Measurements from ENCODE around the gene RABAC1. TPM values are rescaled to one million over a fixed set of nuclear protein-coding genes. Genes with fewer than 3 reads are reported as not detected.

RABAC1 gene, protein sequence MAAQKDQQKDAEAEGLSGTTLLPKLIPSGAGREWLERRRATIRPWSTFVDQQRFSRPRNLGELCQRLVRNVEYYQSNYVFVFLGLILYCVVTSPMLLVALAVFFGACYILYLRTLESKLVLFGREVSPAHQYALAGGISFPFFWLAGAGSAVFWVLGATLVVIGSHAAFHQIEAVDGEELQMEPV
- total RNA-seq = 100 to 1,000 TPM; 130 to 332 TPM

DNA sequence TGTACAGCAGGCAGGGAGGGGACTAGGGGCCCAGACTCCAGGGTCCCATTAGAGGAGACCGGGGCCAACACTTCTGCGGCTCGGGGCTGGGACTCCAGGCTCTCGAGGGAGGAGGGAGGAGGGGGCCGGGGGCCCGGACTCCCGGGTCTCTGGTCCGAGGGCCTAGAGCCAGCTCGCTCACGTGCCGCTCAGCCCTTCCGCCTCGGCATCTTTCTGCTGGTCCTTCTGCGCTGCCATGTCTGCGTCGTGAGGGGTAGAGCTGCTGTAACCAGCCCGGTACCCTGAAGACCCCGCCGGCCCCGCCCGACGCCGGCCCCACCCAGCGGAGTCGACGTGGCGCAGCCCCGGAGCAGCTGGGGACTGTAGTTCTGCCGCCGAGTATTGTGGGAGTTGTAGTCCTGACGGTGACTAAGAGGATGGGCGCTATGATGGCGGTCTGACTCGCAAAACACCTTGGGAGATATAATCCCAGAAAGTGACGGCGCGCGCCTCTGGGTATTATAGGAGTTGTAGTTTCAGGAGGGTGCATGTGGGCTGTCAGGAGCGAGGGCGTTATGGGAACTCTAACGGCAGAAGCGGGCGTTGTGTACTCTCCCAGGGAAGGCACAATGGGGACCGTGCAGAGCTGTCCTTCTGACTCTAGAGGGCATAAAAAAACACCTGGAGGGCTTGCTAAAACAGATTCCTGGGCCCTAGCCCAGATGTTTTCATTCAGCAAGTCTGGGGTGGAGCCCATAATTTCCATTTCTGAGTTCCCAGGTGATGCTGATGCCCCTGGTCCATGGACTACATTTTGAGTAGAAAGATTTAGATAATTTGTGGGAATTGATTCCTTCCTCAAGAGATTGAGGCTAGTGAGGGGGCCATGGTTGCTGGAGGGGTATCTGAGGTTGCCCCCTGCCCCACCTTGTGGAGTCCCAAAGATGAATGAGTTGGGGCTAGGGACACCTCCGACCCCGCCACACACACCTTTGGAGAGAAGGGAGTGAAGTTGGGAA lies at the start of gene RABAC1:
Gene RABAC1, minus strand, starts transcription at position 266 of the 998 bp plus-strand sequence. Its CDS starts 29 bp downstream, at position 237.
- Histone ChIP-seq H3K4me3 (peak within 1 kb of the TSS; percentile 76), H3K9me3 (no peaks in the 10 kb centered on the region), H3K4me1 (ENCODE audit: control insufficient read depth in 1 of 2, low read depth in 2 of 2) (peaks cover 7 to 17% of the 10 kb centered on the region in 2 donors), H3K27me3 (replicated peaks; ENCODE audit: insufficient read depth) (no peaks in the 10 kb centered on the region), H3K27ac (peak within 1 kb of the TSS; percentile 76 to 83), H3K36me3 (peaks cover 8% of the 10 kb centered on the region)
- DNase-seq (ENCODE audit: low spot score) (peak; percentile 74), ATAC-seq (ENCODE audit: insufficient number of reproducible peaks, low FRiP score, low read depth) (peak; percentile 72)
- TF ChIP-seq CTCF (IDR thresholded peaks at IDR 0.05) = no peak

DNA sequence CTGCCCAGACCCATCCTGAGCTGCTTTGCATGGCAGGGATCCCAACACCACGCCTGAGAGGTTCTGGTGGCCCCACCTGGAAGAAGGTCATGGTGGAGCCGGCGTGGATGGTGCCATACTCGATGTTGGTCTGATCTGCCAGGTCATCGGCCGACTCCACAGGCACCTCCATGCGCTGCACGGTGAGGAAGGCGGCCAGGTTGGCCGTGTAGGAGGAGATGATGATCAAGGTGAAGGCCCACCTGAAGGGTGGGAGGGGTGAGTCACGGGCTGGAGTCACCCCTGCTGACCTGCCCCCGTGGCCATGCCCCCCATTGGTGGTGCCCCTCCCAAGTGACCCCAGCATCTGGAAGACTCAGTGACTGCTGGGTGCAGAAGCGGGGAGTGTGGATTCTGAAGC lies 47.4 kb upstream of the RABAC1 start:
- DNase-seq (ENCODE audit: low spot score) = no peak
- Histone ChIP-seq H3K4me3 (no peak overlapping the region), H3K9me3 (no peaks in the 10 kb centered on the region), H3K4me1 (ENCODE audit: control insufficient read depth in 1 of 2, low read depth in 2 of 2) (no peaks in the 10 kb centered on the region), H3K27ac (no peak overlapping the region), H3K36me3 (peaks cover 6% of the 10 kb centered on the region), H3K27me3 (replicated peaks; ENCODE audit: insufficient read depth) (no peaks in the 10 kb centered on the region)
- ATAC-seq (ENCODE audit: insufficient number of reproducible peaks, low FRiP score, low read depth) = no peak
- no peak for TF ChIP-seq CTCF (IDR thresholded peaks at IDR 0.05)

DNA sequence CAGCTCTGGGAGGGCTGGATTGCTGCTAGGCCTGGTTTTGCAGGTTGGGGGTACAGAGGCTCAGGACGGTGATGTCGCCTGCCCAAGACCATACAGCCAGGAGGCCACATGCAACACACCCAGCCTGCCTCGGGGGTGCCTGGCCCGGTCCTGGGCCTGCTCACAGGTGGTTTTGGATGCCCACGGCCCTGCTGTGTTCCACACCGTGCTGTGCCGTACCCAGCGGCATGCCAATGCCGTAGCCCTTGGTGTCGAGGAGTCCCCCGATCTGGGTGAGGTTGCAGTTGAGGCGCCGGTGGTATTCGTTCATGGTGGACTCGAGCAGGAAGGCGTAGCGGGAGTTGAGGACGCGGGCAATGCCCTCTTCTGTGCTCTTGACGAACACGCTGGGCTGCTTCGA lies 46.4 kb upstream of the RABAC1 start:
- no peak for DNase-seq (ENCODE audit: low spot score)
- Histone ChIP-seq H3K4me3 (no peak overlapping the region), H3K4me1 (ENCODE audit: control insufficient read depth in 1 of 2, low read depth in 2 of 2) (no peaks in the 10 kb centered on the region), H3K9me3 (no peaks in the 10 kb centered on the region), H3K27me3 (replicated peaks; ENCODE audit: insufficient read depth) (no peaks in the 10 kb centered on the region), H3K36me3 (peaks cover 6% of the 10 kb centered on the region), H3K27ac (no peak overlapping the region)
- no peak for TF ChIP-seq CTCF (IDR thresholded peaks at IDR 0.05)
- ATAC-seq (ENCODE audit: insufficient number of reproducible peaks, low FRiP score, low read depth) = no peak

GRCh38 chr19:42003506-42004294 lies 44.6 kb upstream of the RABAC1 start:
- H3K27me3 ChIP-seq (replicated peaks; ENCODE audit: insufficient read depth) = no peaks in the 10 kb centered on the region
- H3K9me3 ChIP-seq = no peaks in the 10 kb centered on the region
- TF ChIP-seq CTCF (IDR thresholded peaks at IDR 0.05) = no peak
- no peaks in the 10 kb centered on the region for H3K4me1 ChIP-seq (ENCODE audit: control insufficient read depth in 1 of 2, low read depth in 2 of 2)
- ATAC-seq (ENCODE audit: insufficient number of reproducible peaks, low FRiP score, low read depth) (no peak), DNase-seq (ENCODE audit: low spot score) (no peak)
- H3K27ac ChIP-seq = no peak overlapping the region
- H3K36me3 ChIP-seq = peaks cover 6% of the 10 kb centered on the region
- no peak overlapping the region for H3K4me3 ChIP-seq

- TF ChIP-seq CTCF (IDR thresholded peaks at IDR 0.05) = no peak
- Histone ChIP-seq H3K36me3 (no peaks in the 10 kb centered on the region), H3K4me3 (no peak overlapping the region), H3K27me3 (replicated peaks; ENCODE audit: insufficient read depth) (peaks cover 4% of the 10 kb centered on the region), H3K4me1 (ENCODE audit: control insufficient read depth in 1 of 2, low read depth in 2 of 2) (peaks cover 0 to 8% of the 10 kb centered on the region in 2 donors), H3K27ac (no peak overlapping the region), H3K9me3 (no peaks in the 10 kb centered on the region)
- ATAC-seq (ENCODE audit: insufficient number of reproducible peaks, low FRiP score, low read depth) (no peak), DNase-seq (ENCODE audit: low spot score) (no peak)
These were observed 40.7 kb upstream of the RABAC1 start for GRCh38 chr19:41999878-42000208.

Measured in thoracic aorta (tissue), 2 donors.